H1 (cell line): Measurements from ENCODE around the gene DGKI. TPM values are rescaled to one million over a fixed set of nuclear protein-coding genes. Genes with fewer than 3 reads are reported as not detected.
A peak's percentile ranks its signal among the peaks of the same experiment; 100 is the strongest.

Source experiments
- CTCF ChIA-PET: fragments of 300-600 bp; sonication (Branson Sonifier 250); formaldehyde crosslinking; loops from one replicate; lab custom pipeline; 2021; ENCODE audit not compliant: partially characterized antibody; lab: Charles Lee
- POLR2A ChIA-PET: fragments of 300-600 bp; sonication (Branson Sonifier 250); formaldehyde crosslinking; loops from one replicate; lab custom pipeline; 2021; ENCODE audit warnings: inconsistent platforms; ENCODE audit not compliant: partially characterized antibody; lab: Charles Lee
- DNase-seq, 2 experiments: peaks; one replicate each; pipeline versions ENCODE4 v3.0.0 to v3.0.0-alpha.2; 2010 to 2022; ENCODE audit warnings: low spot score in 2 of 2, low read depth in 1 of 2, mixed read lengths in 1 of 2
- FAIRE-seq: peaks from 2 replicates; lab custom pipeline; 2011; peaks lifted over from hg19 to GRCh38; lab: Jason Lieb, UNC
- H2AFZ ChIP-seq: 2 replicates; pipeline ENCODE4 v1.8.1; 2012; ENCODE audit warnings: low read length, inconsistent platforms
- H2AK5ac ChIP-seq: 2 replicates; pipeline ENCODE4 v1.6.1; 2013; ENCODE audit warnings: low read depth, low read length
- H2BK120ac ChIP-seq: replicated peaks from 2 replicates; pipeline ENCODE3; 2013; ENCODE audit warnings: low read depth, low read length, inconsistent platforms
- H2BK12ac ChIP-seq: 2 replicates; pipeline ENCODE4 v1.6.1; 2013; ENCODE audit warnings: low read depth, low read length
- H2BK15ac ChIP-seq: 2 replicates; pipeline ENCODE4 v1.6.1; 2013; ENCODE audit warnings: low read length
- H2BK20ac ChIP-seq: 2 replicates; pipeline ENCODE4 v1.6.1; 2013; ENCODE audit warnings: low read length
- H2BK5ac ChIP-seq: 2 replicates; pipeline ENCODE4 v1.6.1; 2013; ENCODE audit warnings: low read depth, low read length
- H3K14ac ChIP-seq: 2 replicates; pipeline ENCODE4 v1.6.1; 2013; ENCODE audit warnings: inconsistent platforms; ENCODE audit not compliant: insufficient read length
- H3K18ac ChIP-seq: 2 replicates; pipeline ENCODE4 v1.6.1; 2013; ENCODE audit warnings: low read length; ENCODE audit errors: extremely low read depth
- H3K23ac ChIP-seq: 2 replicates; pipeline ENCODE4 v1.6.1; 2013; ENCODE audit warnings: inconsistent platforms; ENCODE audit not compliant: insufficient read length
- H3K23me2 ChIP-seq: 2 replicates; pipeline ENCODE4 v1.6.1; 2013; ENCODE audit warnings: low read depth, low read length
- H3K27ac ChIP-seq: 2 replicates; pipeline ENCODE4 v1.6.1; 2011; ENCODE audit warnings: low read depth, low read length, inconsistent platforms
- H3K27me3 ChIP-seq, 4 experiments: replicated peaks in 1 of 4; 1 replicate in 1 of 4; 2 replicates in 3 of 4; pipeline versions ENCODE4 v1.6.1 to v1.8.1; 2011 to 2013; ENCODE audit warnings: low read length in 3 of 4, mild to moderate bottlenecking in 3 of 4, inconsistent platforms in 2 of 4, mixed read lengths in 2 of 4, moderate library complexity in 1 of 4; ENCODE audit not compliant: control insufficient read depth in 3 of 4, insufficient read depth in 3 of 4; ENCODE audit errors: extremely low read depth in 1 of 4
- H3K36me3 ChIP-seq, 4 experiments: 2 replicates each; pipeline versions ENCODE4 v1.6.1 to v1.8.1; 2011 to 2013; ENCODE audit warnings: mild to moderate bottlenecking in 4 of 4, low read length in 3 of 4, moderate library complexity in 2 of 4, control low read depth in 1 of 4, inconsistent platforms in 1 of 4; ENCODE audit not compliant: insufficient read depth in 4 of 4, control insufficient read depth in 2 of 4
- H3K4ac ChIP-seq: replicated peaks from 2 replicates; pipeline ENCODE3; 2013; ENCODE audit warnings: low read length, low read depth, mixed read lengths, inconsistent platforms; ENCODE audit not compliant: insufficient read length
- H3K4me1 ChIP-seq, 4 experiments: replicated peaks in 1 of 4; 1 replicate in 1 of 4; 2 replicates in 3 of 4; pipeline versions ENCODE4 v1.6.1 to v1.8.1; 2011 to 2013; ENCODE audit warnings: low read length in 3 of 4, inconsistent platforms in 2 of 4, mixed read lengths in 1 of 4; ENCODE audit not compliant: insufficient read depth in 4 of 4, control insufficient read depth in 3 of 4
- H3K4me2 ChIP-seq, 2 experiments: 2 replicates each; pipeline versions ENCODE4 v1.6.1 to v1.8.1; 2011 to 2013; ENCODE audit warnings: low read depth in 2 of 2, low read length in 2 of 2, control low read depth in 1 of 2, inconsistent platforms in 1 of 2, mild to moderate bottlenecking in 1 of 2; ENCODE audit not compliant: insufficient read depth in 1 of 2
- H3K4me3 ChIP-seq, 4 experiments: fragments of 200-600, 300-600 bp in 1 of 4; sonication (generic), shearing (Covaris generic), sonication (Bioruptor Twin) in 1 of 4; 2 replicates each; pipeline versions ENCODE4 v1.5.1 to v1.8.1; 2011 to 2016; ENCODE audit warnings: low read length in 4 of 4, low read depth in 3 of 4, control low read depth in 2 of 4, inconsistent platforms in 2 of 4, mild to moderate bottlenecking in 2 of 4, mixed read lengths in 1 of 4, moderate library complexity in 1 of 4; ENCODE audit not compliant: insufficient read depth in 2 of 4; ENCODE audit errors: extremely low read depth in 1 of 4
- H3K56ac ChIP-seq: replicated peaks from 2 replicates; pipeline ENCODE3; 2013; ENCODE audit warnings: low read depth, mild to moderate bottlenecking, mixed read lengths, low read length, inconsistent platforms; ENCODE audit not compliant: insufficient read length
- H3K79me1 ChIP-seq: 2 replicates; pipeline ENCODE4 v1.6.1; 2013; ENCODE audit warnings: low read depth, low read length, control low read depth
- H3K79me2 ChIP-seq, 2 experiments: 2 replicates each; pipeline versions ENCODE4 v1.6.1 to v1.8.1; 2012 to 2013; ENCODE audit warnings: low read length in 2 of 2, mild to moderate bottlenecking in 2 of 2, inconsistent platforms in 1 of 2; ENCODE audit not compliant: insufficient read depth in 2 of 2, control insufficient read depth in 1 of 2
- H3K9ac ChIP-seq, 4 experiments: replicated peaks in 1 of 4; 1 replicate in 1 of 4; 2 replicates in 3 of 4; pipeline versions ENCODE4 v1.6.1 to v1.8.1; 2011 to 2013; ENCODE audit warnings: low read depth in 3 of 4, low read length in 3 of 4, control low read depth in 2 of 4, mild to moderate bottlenecking in 2 of 4, moderate library complexity in 2 of 4, inconsistent platforms in 1 of 4; ENCODE audit errors: extremely low read depth in 1 of 4
- H3K9me3 ChIP-seq, 2 experiments: 2 replicates each; pipeline versions ENCODE4 v1.6.1 to v1.8.1; 2012 to 2013; ENCODE audit warnings: mild to moderate bottlenecking in 2 of 2, moderate library complexity in 2 of 2, control low read depth in 1 of 2, inconsistent platforms in 1 of 2, low read depth in 1 of 2, low read length in 1 of 2, mixed read lengths in 1 of 2; ENCODE audit not compliant: insufficient read depth in 2 of 2
- H4K20me1 ChIP-seq, 2 experiments: replicated peaks in 1 of 2; 2 replicates each; pipeline versions ENCODE3 to v1.8.1; 2011 to 2013; ENCODE audit warnings: inconsistent platforms in 2 of 2, low read length in 2 of 2, mild to moderate bottlenecking in 1 of 2; ENCODE audit not compliant: insufficient read depth in 2 of 2, control insufficient read depth in 1 of 2
- H4K5ac ChIP-seq: 2 replicates; pipeline ENCODE4 v1.6.1; 2013; ENCODE audit warnings: low read length, low read depth, mixed read lengths, inconsistent platforms; ENCODE audit not compliant: insufficient read length
- H4K8ac ChIP-seq: 2 replicates; pipeline ENCODE4 v1.8.0; 2013; ENCODE audit warnings: mild to moderate bottlenecking, moderate library complexity, low read length, inconsistent platforms; ENCODE audit not compliant: insufficient read depth; ENCODE audit errors: extremely low read depth
- H4K91ac ChIP-seq: replicated peaks from 2 replicates; pipeline ENCODE3; 2013; ENCODE audit warnings: low read length, mixed read lengths, inconsistent platforms; ENCODE audit not compliant: insufficient read length
- CTBP2 ChIP-seq: IDR thresholded peaks from 2 replicates; pipeline ENCODE4 v1.7.0; 2011; ENCODE audit warnings: borderline replicate concordance, mild to moderate bottlenecking, moderate library complexity, mixed read lengths, low read length; ENCODE audit not compliant: insufficient read depth, insufficient read length
- KDM4A ChIP-seq: IDR thresholded peaks from one replicate; pipeline ENCODE4 v1.7.1; 2012; ENCODE audit warnings: low read depth, mild to moderate bottlenecking, moderate library complexity, low read length, inconsistent platforms; ENCODE audit not compliant: severe bottlenecking
- POU5F1 ChIP-seq: IDR thresholded peaks from 2 replicates; pipeline ENCODE4 v1.6.1; 2011; ENCODE audit warnings: low read depth, mild to moderate bottlenecking, low read length, moderate library complexity
- RBBP5 ChIP-seq: IDR thresholded peaks from 2 replicates; pipeline ENCODE4 v1.7.1; 2012; ENCODE audit warnings: low read depth, mild to moderate bottlenecking, inconsistent platforms, low read length, moderate library complexity, borderline replicate concordance
- RFX5 ChIP-seq: IDR thresholded peaks from 2 replicates; pipeline ENCODE4 v1.6.1; 2011; ENCODE audit warnings: low read depth, low read length, improper control_type of control experiment, borderline replicate concordance
- SIRT6 ChIP-seq: IDR thresholded peaks from one replicate; pipeline ENCODE4 v1.7.1; 2012; ENCODE audit warnings: low read length, inconsistent platforms
- SIX5 ChIP-seq: IDR thresholded peaks from 2 replicates; pipeline ENCODE4 v1.6.1; 2011; ENCODE audit warnings: mild to moderate bottlenecking, low read depth, low read length
- SUZ12 ChIP-seq: fragments of 200-600 bp; sonication (generic); IDR thresholded peaks from 2 replicates; pipeline ENCODE4 v1.6.1; 2012; ENCODE audit warnings: mild to moderate bottlenecking, inconsistent platforms, low read length, moderate library complexity, mixed read lengths
- TCF12 ChIP-seq: IDR thresholded peaks from 2 replicates; pipeline ENCODE4 v1.6.1; 2011; ENCODE audit warnings: low read depth, mild to moderate bottlenecking, low read length
- YY1 ChIP-seq: IDR thresholded peaks from 2 replicates; pipeline ENCODE4 v1.6.1; 2011; ENCODE audit warnings: low read depth, mild to moderate bottlenecking, low read length
- WGBS, 2 experiments: shearing (Covaris generic) in 1 of 2; methylation state at CpG; one replicate each; pipeline versions ENCODE4 v1.1.6 to v1.1.7; 2013 to 2015; ENCODE audit warnings: low lambda C conversion rate in 2 of 2, mixed read lengths in 2 of 2, inconsistent platforms in 1 of 2, low coverage in 1 of 2, missing lambda C conversion rate in 1 of 2; ENCODE audit not compliant: insufficient replicate concordance in 2 of 2, insufficient coverage in 1 of 2, insufficient read length in 1 of 2; ENCODE audit errors: extremely low coverage in 1 of 2, missing lambda C conversion rate in 1 of 2; 5-methylcytosine and 5-hydroxymethylcytosine counted together
- polyA plus RNA-seq, 7 experiments: library from polyadenylated mRNA; depleted of rRNA in 3 of 7; stranded (reverse) in 5 of 7; unstranded in 2 of 7; fragments of >200 nt in 5 of 7; fragments of 200-250 nt in 2 of 7; gene quantifications; 1 replicate in 5 of 7; 2 replicates in 1 of 7; 4 replicates in 1 of 7; pipeline versions ENCODE4 v1.2.1 to v1.2.3, GENCODE V29; 2011 to 2013; ENCODE audit warnings: missing spikeins in 2 of 7, mixed read lengths in 2 of 7
- total RNA-seq: library from RNA; stranded (reverse); fragmentation: NEBNext Ultra II Directional; extraction: Animal tissue kit (Norgen Biotek cat#: 25700); gene quantifications from 2 replicates; pipeline ENCODE4 v1.2.1, GENCODE V29; 2021

The DGKI gene
- total and polyA plus RNA-seq, 2 of the 8 experiments (the other 6 are each of a cell fraction or from before 2014, with no cell fraction given): 0.20 to 0.71 TPM

DNA sequence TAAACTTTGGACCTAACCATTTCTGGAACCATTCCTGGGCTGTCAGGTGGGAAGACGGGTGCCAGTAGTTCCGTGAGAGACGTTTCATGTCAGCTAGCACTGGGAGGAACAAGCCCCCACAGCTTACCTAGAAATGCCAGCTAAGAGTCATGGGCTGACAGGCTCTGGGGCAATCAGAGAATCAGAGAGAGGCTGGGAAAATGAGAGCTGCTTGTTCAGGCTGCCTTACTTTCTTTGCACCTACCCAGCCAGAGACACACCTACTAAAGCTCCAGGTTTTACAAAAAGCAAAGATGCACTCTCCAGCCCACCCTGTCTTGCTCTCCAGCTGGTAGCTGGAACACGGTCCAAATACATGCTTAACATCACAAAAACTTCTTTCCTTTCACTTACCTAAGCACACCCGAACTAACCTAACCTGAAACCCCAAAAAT is 503.9 kb downstream of the DGKI start:
- peak overlapping the region; percentile 13 for H2BK12ac ChIP-seq
- no peak overlapping the region for H2BK120ac ChIP-seq
- POLR2A ChIA-PET: interaction anchor here (1.0 kb wide), 1 partner anchor 58 kb away, joined by 3 read pairs; no protein-coding TSS in a partner anchor
- H3K56ac ChIP-seq: no peak overlapping the region
- peak overlapping the region; percentile 91; the same call in 1 of the 2 replicates for H3K18ac ChIP-seq
- peak overlapping the region; percentile 69 to 79 (median 72) for H3K4me3 ChIP-seq
- no peaks in the 10 kb centered on the region for H3K9me3 ChIP-seq
- H2BK15ac ChIP-seq: no peak overlapping the region
- peak overlapping the region; percentile 46; the same call in 1 of the 2 replicates for H3K27ac ChIP-seq
- H3K4me2 ChIP-seq: peak overlapping the region; percentile 93 to 96
- no peaks in the 10 kb centered on the region for H4K20me1 ChIP-seq
- TF ChIP-seq POU5F1 (no peak), SUZ12 (no peak), RFX5 (no peak), KDM4A (no peak), CTBP2 (no peak), TCF12 (no peak), SIX5 (no peak), SIRT6 (no peak), YY1 (no peak), RBBP5 (no peak)
- H3K23me2 ChIP-seq: peaks cover 9% of the 10 kb centered on the region
- H2AK5ac ChIP-seq: no peak overlapping the region
- DNase-seq (no peak), FAIRE-seq (peak; percentile 75)
- H4K8ac ChIP-seq: no peak overlapping the region
- H4K91ac ChIP-seq: peak overlapping the region; percentile 19
- H3K4ac ChIP-seq: no peak overlapping the region
- peaks cover 0 to 11% of the 10 kb centered on the region in 2 experiments; a peak in 1 of 4 replicates for H3K79me2 ChIP-seq
- 0 out of 8 replicates have a peak, but pooled peaks cover 0 to 2% (median 0%) of the 10 kb centered on the region in 4 experiments for H3K36me3 ChIP-seq
- H3K23ac ChIP-seq: no peak overlapping the region
- H3K9ac ChIP-seq: peak overlapping the region in 3 of 4 experiments; percentile 76 to 86 (median 81); a peak in 6 of 7 replicates
- peak overlapping the region; percentile 94 for H2AFZ ChIP-seq
- no peak overlapping the region for H4K5ac ChIP-seq
- H2BK20ac ChIP-seq: 0 out of 2 replicates have a peak overlapping the region, but pooled peaks have one; percentile 55
- 0 out of 2 replicates have a peak, but pooled peaks cover 2% of the 10 kb centered on the region for H3K79me1 ChIP-seq
- peaks cover 0 to 8% (median 5%) of the 10 kb centered on the region in 4 experiments; a peak in 5 of 7 replicates for H3K4me1 ChIP-seq
- peak overlapping the region; percentile 46 for H2BK5ac ChIP-seq
- WGBS, 2 experiments: 7% methylated on average over 5 of the region's 5 CpGs; no CpG with 5 or more reads in 1 of the 2 experiments
- CTCF ChIA-PET: interaction anchor here (0.7 to 3.6 kb wide), 8 partner anchors 11 to 173 kb away, joined by 3 to 11 read pairs (median 4); no protein-coding TSS in a partner anchor
- H3K27me3 ChIP-seq: no peaks in the 10 kb centered on the region; a peak in 1 of 7 replicates
- H3K14ac ChIP-seq: no peak overlapping the region
